ENCODE data around the gene PLBD2. TPM values are rescaled to one million over a fixed set of nuclear protein-coding genes. Genes with fewer than 3 reads are reported as not detected.
"Not testable (repeated sequence)": the region's sequence is repeated elsewhere in the genome, so short reads cannot be mapped to it uniquely, and the experiment has no call there.

PLBD2 gene
- total RNA-seq, 1 donor from 2014 or later = 5.7 TPM

DNA sequence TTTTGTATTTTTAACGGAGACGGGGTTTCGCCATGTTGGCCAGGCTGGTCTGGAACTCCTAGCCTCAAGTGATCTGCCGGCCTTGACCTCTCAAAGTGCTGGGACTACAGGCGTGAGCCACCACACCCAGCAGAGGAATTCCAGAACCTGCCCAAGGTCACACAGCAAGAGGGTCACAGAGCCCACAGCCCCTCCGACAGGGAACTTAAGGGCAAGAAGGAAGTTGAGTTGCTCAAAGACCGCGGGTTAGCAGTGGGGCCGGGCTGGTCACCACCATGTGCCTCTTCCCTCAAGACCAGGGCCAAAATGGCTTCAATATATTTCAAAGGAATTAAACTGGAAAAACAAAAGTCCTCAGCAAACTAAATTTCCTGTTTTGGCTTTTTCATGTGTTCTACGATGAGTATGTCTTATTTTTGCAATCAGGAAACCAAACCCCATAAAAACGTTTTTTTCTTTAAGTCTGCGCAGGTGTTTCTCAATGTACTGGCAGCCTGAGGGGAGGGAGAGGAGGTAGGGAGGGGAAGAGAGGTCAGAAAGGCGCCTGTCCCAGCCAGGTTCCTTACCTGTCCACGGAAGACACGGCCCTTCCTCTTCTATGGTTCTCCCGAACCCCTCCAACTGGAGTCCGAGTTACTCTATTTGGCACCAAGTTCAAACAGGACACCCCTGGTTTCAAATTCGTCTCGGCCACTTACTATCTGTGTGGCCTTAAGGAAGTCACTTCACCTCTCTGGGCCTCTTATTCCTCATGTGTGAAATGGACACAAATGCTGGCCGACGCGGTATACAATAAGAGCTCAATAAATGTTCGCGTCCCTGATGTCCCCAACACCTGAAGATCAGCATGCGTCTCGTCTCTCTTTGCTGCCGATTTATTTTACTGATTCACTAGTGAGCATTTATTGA lies 24.3 kb upstream of the PLBD2 start:
- FAIRE-seq (no peak), DNase-seq (ENCODE audit: low spot score in 2 of 2) (no peak)

DNA sequence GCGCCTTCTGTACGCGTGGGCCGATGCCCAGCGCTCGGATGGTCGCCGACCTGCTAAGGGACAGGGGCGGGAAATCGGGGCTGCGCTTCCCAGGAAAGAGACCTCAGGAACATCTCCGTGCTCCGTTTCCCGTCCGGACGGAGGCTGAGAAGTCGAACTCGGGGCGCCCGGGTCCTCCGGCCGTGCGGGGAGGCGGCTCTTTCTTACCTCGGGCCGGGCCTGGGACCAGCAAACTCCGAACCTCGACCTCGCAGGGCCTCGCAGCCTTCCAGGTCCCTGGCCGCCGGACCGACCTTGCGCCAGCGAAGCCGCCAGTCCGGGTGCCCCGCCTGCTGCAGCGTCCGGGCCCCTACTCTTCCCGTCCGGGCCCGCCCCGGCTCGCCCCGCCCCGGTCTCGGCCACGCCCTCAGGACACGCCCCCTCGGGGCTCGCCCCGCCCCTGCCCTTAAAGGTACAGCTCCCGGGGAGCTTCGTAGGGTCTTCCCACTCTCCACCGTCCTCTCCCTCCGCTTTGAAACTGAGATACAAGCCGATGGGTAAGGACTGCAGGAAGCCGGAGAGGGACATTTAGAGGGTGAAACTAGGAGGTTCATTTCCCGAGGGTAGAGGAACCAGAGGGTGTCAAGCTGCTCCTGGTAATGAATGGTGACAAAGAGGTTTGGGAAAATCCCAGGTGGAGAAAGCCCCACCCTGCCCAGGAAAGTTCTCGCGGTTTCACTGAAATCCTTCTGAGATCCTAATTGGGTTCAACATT lies 23.4 kb upstream of the PLBD2 start, which contains the start of gene SLC8B1:
Gene SLC8B1 (minus strand): TSS at position 324 of the 754 bp plus-strand sequence. CDS start 2,231 bp downstream, outside the sequence.
- DNase-seq (ENCODE audit: low spot score in 2 of 2) = peak; percentile 85 to 95
- no peak for FAIRE-seq

DNA sequence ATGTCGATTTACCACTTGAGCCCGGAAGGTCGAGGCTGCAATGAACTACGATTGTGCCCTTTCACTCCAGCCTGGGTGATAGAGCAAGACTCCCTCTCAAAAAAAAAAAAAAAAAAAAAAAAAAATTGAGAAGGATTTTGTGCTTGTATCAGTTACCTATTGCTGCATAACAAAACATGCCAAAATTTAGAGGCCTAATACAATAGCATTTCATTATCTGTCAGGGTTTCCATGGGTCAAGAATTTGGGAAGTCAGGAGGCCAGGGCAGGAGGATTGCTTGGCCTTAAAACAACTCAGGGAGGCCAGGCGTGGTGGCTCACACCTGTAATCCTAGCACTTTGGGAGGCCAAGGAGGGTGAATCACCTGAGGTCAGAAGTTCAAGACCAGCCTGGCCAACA lies 18.8 kb upstream of the PLBD2 start:
- FAIRE-seq = no peak
- DNase-seq (ENCODE audit: low spot score in 2 of 2) = no peak

DNA sequence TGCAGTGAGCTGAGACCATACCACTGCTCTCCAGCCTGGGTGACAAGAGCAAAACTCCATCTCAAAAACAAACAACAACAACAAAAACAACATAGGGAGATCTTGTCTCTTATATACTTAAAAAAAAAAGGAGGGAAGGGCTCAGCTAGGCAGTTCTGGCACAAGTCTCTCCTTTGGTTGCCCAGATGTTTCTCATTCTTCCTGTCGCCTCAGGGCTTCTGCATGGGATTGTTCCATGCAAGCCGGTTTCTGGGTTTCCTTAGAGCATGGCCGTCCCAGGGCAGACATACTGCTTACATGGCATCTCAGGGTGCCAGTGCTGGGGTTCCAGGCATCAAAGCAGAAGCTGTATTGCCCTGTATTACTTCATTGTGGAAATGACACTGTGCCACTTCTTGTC lies 18.3 kb upstream of the PLBD2 start:
- no peak for FAIRE-seq
- no peak for DNase-seq (ENCODE audit: low spot score in 2 of 2)

DNA sequence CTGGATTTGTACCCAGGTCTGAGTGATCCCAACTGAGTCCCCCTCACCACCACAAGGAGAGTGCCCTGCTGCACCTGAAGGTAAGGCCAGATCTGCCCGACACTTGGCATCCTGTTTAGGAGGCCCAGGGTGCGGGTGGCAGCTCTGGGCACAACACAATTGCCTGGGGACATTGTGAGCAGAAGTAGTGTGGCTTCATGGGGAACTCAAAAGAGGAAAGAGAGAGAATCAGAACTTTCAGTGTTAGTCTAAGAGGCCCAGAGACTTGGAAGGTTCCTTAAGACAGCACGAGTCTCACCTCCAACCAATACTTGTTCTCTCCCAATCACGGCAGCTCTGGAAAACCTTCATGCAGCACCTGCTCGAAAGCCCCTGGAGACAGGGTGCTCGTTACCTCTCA lies 16.9 kb upstream of the PLBD2 start:
- FAIRE-seq (no peak), DNase-seq (ENCODE audit: low spot score in 2 of 2) (no peak)

DNA sequence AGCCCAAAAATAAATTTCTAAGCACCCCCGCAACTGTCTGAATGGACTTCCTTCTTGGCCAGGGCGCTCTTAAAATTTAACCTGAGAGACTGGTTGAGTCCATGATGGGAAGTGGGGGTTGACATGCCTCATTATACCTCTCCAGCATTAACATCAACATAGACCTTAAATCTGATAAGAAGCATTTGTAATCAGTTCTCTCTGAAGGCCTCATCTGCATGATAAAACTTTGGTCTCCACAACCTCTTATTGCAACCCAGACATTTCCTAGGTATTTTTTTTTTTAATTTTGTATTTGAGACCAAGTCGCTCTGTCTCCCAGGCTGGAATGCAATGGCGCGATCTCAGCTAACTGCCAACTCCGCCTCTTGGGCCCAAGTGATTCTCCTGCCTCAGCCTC lies 13.1 kb upstream of the PLBD2 start:
- no peak for FAIRE-seq
- DNase-seq (ENCODE audit: low spot score in 2 of 2) = no peak

DNA sequence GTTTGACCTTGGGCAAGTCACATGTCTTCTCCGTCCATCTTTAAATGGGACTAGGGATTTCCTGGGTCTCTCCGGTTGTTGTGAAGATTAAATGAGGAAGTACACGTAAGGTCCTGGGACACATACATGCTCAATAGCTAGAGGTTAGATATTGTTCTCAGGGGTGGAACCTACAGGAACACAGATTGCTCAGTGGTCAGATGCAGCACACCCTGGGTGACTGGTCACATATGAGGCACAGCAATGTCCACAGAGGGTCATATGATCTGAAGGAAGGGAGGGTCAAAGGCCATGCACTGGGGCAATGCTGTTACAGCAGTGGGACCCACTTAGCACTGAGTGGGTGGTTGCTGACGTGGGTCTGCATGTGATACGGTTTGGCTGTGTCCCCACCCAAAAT lies 12.0 kb upstream of the PLBD2 start:
- FAIRE-seq (no peak), DNase-seq (ENCODE audit: low spot score in 2 of 2) (no peak)

DNA sequence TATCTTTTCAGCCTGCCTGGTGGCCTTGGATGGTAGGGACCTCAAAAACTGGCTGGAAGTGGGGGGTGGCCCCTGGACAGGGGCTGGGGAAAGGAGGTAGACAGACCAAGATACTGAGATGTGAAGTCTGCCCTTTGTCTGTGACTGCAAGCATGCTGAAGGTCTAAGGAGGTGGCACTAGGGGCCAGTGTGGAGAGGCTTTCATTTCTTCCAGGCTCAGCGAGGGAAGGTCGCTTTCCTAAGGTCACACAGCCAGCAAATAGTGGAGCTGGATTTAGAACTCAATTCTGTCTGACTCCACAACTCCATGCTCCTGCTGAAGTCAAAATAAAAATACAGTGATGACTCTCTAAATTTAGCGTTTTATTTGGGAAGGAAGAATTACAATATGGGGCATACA lies 11.3 kb upstream of the PLBD2 start:
- DNase-seq (ENCODE audit: low spot score in 2 of 2) (no peak), FAIRE-seq (no peak)

DNA sequence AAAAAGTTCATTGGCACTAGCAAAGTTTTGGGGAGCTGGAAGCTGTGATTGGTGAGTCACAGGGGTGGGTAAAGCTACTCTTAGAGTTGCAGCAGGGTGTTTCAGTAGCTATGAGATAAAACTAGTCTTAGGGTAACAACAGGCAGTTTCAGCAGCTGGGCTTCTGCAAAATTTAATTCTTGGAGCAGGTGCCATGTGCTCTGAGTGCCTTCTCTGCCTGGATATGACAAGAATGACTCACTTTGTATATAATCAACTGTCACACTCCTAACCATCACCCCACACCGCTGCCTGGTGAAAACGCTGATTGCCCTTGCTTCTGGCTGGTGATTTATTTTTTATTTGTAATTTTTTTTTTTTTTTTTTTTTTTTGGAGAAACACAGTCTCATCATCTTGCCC lies 10.5 kb upstream of the PLBD2 start:
- FAIRE-seq = no peak
- DNase-seq (ENCODE audit: low spot score in 2 of 2) = no peak

DNA sequence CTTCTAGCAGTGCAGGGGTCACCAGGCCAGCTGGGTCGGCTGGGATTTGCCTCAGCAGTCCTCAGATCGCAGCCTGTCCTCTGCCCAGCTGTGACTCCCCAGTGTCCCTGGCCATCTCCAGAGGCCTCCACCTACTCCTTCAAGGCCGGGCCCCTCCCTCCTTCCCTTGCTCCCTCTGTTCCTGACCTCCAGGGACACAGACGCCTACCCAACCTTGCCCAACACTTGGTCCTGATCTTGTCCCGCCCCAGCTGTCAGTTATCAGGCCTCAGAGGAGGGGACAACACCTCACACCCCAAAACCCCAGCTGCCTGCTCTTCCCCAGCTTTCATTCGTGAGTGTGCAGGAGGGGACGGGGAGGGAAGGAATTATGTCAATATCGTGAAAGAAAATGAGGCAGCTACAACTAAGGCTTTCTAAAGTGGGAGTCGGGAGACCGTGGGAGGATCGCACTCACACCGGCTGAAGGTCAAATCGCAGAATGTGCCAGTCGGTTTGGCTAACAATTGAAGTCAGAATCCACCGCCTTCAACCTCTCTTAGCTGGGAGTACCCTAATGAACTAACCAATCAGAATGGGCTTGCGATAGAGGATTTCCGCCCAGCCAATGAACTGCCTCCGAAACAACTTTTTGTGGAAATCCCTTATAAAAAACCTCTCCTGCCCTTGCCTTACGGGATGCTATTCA lies 9.4 kb upstream of the PLBD2 start:
- DNase-seq (ENCODE audit: low spot score in 2 of 2) = no peak
- no peak for FAIRE-seq

DNA sequence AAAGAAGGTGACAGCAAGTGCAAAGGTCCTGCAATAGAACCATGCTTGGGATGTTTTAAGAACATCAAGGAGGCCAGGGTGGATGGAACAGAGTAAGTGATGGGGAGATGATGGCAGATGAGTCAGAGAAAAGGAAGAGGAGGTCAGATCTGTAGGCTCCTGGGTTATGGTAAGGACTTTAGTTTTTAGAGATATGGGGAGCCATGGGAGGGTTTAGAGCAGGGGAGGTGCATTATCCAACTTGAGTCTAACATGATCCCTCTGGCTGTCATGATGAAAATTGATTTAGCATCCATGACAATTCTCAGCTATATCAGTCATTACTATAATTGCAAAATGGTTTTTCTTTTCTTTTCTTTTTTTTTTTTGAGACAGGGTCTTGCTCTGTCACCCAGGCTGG lies 7.3 kb upstream of the PLBD2 start:
- no peak for FAIRE-seq

DNA sequence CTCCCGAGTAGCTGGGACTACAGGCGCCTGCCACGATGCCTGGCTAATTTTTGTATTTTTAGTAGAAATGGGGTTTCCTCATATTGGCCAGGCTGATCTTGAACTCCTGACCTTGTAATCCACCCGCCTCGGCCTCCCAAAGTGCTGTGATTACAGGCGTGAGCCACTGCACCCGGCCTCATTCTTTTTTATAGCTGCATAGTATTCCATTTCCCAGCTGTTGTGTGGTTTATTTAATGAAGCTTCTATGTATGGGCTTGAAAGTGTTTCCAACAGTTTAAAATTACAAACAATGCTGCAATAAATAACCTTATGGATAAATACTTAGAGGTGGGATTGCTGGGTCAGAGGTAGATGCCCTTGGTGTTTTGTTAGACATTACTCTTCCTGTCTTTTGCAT lies 4.2 kb upstream of the PLBD2 start:
- FAIRE-seq; DNase-seq (ENCODE audit: low spot score in 2 of 2): not testable (repeated sequence)

More for the DNA sequence above, 7.3 kb upstream of the PLBD2 start:
- DNase-seq (ENCODE audit: low spot score in 2 of 2) = no peak

DNA sequence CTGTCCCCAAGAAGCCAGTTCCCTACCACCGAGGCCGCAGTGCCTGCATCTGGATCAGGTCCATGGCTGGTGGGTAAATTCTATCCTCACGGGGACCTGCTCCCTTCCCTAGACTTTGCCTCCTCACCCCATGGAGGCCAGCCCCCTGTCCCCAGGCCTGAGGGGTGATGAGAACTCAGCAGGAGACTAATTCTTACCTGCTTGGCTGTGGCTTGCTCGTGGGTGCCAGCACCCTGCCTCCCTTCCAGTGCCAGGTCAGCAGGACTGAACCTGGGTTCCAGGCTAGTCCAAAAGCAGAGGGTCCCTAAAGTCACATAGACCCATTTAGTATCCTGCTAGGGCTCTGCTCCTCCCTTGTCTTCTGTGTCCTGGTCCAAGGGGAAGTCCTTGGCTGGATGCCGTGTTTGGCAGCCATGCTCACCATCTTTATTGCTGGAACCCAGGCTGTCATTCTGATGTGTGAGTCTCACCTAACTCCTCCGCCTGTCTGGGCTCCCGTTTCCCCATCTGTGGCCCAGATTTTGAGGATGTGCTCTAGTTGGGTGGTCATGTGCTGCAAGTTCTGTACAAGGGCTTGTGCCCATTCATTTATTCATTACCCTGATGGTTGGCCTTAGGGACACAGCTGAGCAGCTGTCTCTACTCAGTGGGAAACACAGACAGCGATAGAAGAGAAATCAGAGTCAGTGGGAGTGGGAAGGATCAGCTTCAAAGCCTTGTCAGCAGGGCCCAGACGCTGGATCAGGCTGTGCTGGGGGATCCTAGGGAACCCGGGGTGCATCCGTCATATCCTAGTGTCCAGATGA lies 949 bp downstream of the PLBD2 start:
- peak; percentile 54 to 56 for DNase-seq (ENCODE audit: low spot score in 2 of 2)
- FAIRE-seq = no peak

DNA sequence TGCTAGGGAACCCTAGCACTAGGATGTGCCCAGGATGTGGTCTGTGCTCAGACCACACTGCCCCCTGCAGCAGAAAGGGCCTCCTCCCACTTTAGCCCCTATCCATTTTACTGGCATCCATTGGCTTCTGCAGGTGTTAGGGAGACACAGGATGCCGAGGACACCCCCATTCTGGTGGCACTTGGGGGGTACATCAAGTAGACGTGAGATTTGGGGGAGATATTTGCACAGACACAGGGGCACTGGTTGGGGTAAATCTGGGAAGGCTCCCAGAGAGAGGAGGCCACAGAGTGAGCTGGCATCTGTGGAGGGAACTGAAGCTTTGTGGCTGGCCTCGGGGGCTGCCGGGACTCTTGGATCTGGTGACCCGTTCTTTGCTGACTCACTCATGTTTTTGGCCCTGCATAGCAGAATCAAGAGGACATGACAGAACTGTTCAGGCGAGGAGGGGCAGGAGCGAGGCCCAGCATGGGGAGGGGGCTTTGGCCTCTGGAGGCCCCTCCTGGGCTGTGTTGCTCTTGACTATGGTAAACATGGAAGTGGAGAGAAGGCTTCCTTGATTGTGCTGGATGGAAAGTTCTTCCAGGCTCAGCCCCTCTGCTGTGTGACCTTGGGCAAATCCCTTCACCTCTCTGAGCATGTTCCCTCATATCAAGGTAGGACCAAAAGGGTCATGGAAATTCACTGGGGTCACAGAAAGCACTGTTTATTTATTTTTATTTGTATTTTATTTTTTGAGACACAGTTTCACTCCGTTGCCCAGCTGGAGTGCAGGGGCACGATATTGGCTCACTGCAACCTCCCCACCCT lies 1.8 kb downstream of the PLBD2 start:
- FAIRE-seq = no peak

DNA sequence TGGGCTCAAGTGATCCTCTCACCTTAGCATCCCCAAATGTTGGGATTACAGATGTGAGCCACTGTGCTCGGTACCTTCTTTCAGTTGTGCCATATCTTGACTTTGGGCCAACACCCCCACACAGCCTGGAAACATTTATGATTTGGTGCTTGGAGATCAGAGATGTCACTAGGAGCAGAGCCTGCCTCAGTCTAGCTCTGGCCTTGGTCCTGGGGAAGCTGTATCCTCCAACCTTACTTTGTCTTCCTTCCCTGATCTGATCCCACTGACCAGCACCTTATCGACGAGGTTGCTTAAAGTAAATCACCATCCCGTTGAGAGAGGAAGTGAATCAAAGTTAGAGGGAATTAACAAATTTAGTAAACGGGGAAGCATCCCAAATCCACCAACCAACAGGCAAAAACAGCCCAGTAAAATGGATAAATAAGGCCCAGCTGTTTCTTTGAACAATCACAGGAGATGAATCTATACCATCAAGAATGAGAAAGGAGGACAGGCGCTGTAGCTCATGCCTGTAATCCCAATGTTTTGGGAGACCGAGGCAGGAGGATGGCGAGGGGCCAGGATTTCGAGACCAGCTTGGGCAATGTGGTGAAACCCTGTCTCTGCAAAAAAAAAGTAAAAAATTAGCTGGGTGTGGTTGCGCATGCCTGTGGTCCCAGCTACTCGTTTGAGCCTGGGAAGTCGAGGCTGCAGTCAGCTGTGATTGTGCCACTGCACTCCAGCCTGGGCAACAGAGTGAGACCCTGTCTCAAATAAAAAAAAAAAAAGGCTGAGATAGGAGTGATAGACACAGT lies 3.4 kb downstream of the PLBD2 start:
- DNase-seq (ENCODE audit: low spot score in 2 of 2) = no peak
- FAIRE-seq = no peak

More for the DNA sequence above, 1.8 kb downstream of the PLBD2 start:
- DNase-seq (ENCODE audit: low spot score in 2 of 2) = no peak

DNA sequence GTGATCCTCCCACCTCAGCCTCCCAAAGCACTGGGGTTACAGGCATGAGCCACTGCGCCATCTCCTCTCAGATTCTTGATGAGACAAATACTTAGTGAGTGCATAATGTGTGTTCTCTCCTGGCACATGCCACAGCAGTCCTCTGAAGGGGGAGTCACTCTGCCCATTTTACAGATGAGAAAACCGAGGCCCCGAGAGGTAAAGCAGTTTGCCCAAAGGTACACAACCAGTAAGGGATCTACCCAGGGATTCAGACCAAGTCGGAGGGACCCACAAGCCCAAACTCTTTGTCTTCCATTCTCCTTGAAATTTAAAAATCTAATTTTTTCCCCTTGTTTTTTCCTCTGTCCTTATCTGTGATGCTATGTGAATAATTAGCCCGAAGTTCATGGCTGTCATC lies 6.3 kb downstream of the PLBD2 start:
- no peak for FAIRE-seq
- no peak for DNase-seq (ENCODE audit: low spot score in 2 of 2)

DNA sequence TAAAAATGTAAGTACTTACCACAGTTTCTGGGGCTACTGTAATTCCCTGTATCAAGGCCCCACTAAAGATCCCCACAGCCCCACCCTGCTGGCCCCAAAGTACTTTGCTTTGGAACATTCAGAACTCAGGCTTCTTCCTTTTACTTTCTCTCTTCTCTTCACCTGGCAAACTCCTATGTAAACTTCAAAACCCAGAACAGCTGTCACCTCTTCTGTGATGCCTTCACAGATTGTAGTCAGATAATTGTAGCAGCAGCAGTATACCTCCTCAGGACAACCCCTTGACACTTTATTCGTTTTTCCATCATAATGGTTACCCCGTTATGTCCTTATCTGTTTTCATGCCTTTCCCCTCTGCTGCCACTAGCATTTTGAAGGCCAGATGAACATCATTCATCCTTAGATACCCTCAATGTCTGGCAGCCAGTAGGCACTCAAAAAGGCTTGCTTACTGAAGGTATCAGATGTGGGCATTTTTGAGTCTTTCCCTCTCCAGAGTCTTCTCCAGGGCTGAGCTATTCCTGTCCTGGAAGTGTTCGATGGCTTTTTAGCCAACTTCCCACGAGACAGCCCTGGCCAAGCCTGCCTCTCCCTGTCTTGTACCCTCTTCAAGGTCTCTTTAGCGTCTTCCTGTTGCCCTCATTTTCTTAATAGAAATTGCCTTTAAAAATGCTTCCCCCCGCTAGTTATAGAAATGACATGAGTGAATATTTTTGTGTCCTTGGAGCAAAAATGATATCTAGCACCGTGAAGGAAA lies 7.4 kb downstream of the PLBD2 start:
- FAIRE-seq = no peak
- DNase-seq (ENCODE audit: low spot score in 2 of 2) = no peak

DNA sequence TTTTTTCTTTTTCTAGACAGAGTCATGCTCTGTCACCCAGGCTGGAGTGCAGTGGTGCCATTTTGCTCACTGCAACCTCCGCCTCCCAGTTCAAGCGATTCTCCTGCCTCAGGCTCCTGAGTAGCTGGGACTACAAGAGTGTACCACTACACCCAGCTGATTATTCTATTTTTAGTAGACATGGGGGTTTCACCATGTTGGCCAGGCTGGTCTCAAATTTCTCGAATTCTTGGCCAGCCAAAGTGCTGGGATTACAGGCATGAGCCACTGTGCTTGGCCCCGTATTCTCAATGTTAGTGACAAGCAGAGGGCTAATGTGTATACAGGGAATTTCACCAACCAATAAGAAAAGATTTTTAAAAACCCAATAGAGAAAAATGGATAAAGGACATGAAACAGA lies 8.4 kb downstream of the PLBD2 start:
- DNase-seq (ENCODE audit: low spot score in 2 of 2) (no peak), FAIRE-seq (no peak)
